ENCODE measurements around the gene OR10V1. TPM values are rescaled to one million over a fixed set of nuclear protein-coding genes. Genes with fewer than 3 reads are reported as not detected.
"Not testable (repeated sequence)": the region's sequence is repeated elsewhere in the genome, so short reads cannot be mapped to it uniquely, and the experiment has no call there.

OR10V1 gene
- total RNA-seq, 2 donors from 2014 or later: not detected

GRCh38 chr11:59724066-59724465 is 10.4 kb upstream of the OR10V1 start:
- intact Hi-C loops (cut with DNase I): no loop called here
- ATAC-seq (no peak), DNase-seq (no peak)

GRCh38 chr11:59719556-59719955 is 5.9 kb upstream of the OR10V1 start:
- DNase-seq (no peak), ATAC-seq (no peak)
- intact Hi-C loops (cut with DNase I): no loop called here

DNA sequence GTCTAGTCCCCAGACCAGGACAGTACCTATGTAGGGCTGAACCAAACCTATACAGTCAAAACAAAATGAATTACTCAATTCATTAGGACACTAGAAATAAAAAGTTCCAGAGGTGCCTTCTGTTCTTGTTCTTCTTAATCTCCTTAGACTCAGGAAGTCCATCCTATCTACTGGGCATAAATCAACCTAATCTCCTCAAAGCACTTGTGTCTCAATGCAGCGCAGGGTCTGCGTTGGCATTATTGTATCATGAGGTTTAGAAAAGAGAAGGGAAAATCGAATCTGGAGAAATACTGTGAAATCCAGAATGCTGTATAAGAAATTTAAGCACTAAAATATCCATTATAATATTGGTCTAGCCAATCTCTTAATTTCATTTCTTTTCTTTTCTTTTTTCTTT is 2.4 kb upstream of the OR10V1 start:
- ATAC-seq (no peak), DNase-seq (no peak)
- intact Hi-C loops (cut with DNase I): no loop called here

- DNase-seq (no peak), ATAC-seq (no peak)
- intact Hi-C loops (cut with DNase I): no loop called here
These were observed 3.4 kb downstream of the OR10V1 start for GRCh38 chr11:59710136-59710847.

- ATAC-seq (no peak), DNase-seq (no peak)
- intact Hi-C loops (cut with DNase I): no loop called here
These were observed 5.1 kb downstream of the OR10V1 start for GRCh38 chr11:59708537-59708936.

GRCh38 chr11:59707371-59707770 is 6.3 kb downstream of the OR10V1 start:
- ATAC-seq (no peak), DNase-seq (no peak)
- intact Hi-C loops (cut with DNase I): no loop called here

DNA sequence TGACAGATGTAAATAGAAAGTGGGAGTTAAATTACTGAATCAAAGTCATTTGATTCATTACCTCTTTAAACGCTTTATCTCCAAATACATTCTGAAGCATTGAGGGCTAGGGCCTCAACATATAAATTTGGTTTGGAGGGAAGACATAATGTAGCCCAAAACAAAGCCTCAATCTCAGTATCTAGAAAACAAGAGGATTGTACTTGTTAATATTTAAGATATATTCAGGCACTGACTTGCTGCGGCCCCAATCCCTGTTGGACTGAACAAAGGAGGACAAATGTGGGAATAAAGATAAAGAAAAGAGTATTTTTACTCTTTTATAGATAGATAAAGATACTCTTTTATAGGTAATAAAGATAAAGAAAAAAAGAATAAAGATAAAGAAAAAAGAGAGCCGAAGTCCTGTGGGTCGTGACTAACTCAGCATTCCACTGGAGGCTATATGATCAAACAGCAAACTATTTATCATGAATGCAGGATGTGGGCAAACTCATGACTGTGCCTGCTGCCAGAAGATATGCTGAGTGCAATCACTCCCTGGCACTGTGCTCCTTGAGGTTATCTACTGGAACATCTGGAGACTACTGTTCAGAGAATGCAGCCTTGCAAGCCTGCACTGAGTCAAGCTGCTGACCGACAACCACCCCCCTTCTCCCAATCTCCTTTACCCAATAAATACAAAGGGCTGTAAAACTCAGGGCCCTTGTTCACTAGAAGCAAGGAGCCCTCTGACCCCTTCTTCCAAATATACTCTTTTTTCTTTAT is 6.9 kb downstream of the OR10V1 start:
- no peak for ATAC-seq
- DNase-seq: no peak
- intact Hi-C loops (cut with DNase I): no loop called here

DNA sequence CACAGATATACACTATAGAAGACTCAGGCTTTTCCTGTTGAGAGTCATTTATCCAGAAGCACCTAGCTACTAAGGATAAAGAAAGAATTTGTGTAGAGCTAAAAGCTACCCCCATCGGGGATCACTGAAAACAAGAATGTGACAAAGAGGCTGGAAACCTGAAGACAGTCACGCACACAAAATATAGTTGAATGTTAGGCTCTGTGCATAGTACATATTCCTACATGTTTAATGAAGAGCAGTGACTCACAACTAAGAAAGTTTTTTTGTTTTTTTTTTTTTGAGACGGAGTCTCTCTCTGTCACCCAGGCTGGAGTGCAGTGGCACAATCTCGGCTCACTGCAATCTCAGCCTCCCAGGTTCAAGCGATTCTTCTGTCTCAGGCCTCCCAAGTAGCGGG is 8.4 kb downstream of the OR10V1 start:
- DNase-seq (no peak), ATAC-seq (no peak)
- intact Hi-C loops (cut with DNase I): no loop called here

- DNase-seq; ATAC-seq; intact Hi-C loops (cut with DNase I): not testable (repeated sequence)
These were observed 10.1 kb downstream of the OR10V1 start for GRCh38 chr11:59703515-59703914.

DNA sequence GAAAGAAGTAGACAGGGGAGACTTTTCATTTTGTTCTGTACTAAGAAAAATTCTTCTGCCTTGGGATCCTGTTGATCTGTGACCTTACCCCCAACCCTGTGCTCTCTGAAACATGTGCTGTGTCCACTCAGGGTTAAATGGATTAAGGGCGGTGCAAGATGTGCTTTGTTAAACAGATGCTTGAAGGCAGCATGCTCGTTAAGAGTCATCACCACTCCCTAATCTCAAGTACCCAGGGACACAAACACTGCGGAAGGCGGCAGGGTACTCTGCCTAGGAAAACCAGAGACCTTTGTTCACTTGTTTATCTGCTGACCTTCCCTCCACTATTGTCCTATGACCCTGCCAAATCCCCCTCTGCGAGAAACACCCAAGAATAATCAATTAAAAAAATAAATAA is 13.5 kb downstream of the OR10V1 start:
- DNase-seq; intact Hi-C loops (cut with DNase I); ATAC-seq: not testable (repeated sequence)

GRCh38 chr11:59698506-59698905 is 15.1 kb downstream of the OR10V1 start:
- ATAC-seq: no peak
- no peak for DNase-seq
- intact Hi-C loops (cut with DNase I): no loop called here

DNA sequence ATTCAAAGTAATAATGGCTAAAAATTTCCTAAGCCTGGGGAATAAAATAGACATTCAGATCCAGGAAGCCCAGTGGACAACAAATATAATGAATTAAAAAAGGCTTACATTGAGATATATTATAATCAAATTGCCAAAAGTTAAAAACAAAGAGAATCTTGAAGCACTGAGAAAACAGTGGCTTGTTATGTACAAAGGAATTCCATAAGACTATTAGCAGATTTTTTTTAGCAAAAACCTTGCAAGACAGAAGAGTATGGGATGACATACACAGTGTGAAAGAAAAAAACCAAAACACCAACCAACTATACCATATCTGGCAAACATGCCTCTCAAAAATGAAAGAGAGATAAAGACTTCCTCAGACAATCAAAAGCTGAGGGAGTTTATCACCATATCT is 20.7 kb downstream of the OR10V1 start:
- DNase-seq (no peak), ATAC-seq (no peak)
- intact Hi-C loops (cut with DNase I): no loop called here

- DNase-seq (no peak), ATAC-seq (no peak)
- intact Hi-C loops (cut with DNase I): no loop called here
These were observed 22.5 kb downstream of the OR10V1 start for GRCh38 chr11:59691156-59691555.

- intact Hi-C loops (cut with DNase I): no loop called here
- ATAC-seq (no peak), DNase-seq (no peak)
These were observed 24.6 kb downstream of the OR10V1 start for GRCh38 chr11:59689015-59689414.

DNA sequence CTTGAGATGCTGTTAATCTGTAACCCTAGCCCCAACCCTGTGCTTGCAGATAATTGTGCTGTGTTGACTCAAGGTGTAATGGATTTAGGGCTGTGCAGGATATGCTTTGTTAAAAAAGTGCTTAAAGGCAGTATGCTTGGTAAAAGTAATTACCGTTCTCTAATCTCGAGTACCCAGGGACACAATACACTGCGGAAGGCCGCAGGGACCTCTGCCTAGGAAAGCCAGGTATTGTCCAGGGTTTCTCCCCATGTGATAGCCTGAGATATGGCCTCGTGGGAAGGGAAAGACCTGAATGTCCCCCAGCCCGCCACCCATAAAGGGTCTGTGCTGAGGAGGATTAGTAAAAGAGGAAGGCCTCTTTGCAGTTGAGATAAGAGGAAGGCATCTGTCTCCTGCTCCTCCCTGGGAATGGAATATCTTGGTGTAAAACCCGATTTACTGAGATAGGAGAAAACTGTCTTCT is 32.4 kb downstream of the OR10V1 start:
- not testable (repeated sequence) for DNase-seq, ATAC-seq
- intact Hi-C loops (cut with DNase I): loop anchor here in 1 of 2 donors (5.0 kb wide), 1 partner anchor 144 kb away; no protein-coding TSS in a partner anchor

DNA sequence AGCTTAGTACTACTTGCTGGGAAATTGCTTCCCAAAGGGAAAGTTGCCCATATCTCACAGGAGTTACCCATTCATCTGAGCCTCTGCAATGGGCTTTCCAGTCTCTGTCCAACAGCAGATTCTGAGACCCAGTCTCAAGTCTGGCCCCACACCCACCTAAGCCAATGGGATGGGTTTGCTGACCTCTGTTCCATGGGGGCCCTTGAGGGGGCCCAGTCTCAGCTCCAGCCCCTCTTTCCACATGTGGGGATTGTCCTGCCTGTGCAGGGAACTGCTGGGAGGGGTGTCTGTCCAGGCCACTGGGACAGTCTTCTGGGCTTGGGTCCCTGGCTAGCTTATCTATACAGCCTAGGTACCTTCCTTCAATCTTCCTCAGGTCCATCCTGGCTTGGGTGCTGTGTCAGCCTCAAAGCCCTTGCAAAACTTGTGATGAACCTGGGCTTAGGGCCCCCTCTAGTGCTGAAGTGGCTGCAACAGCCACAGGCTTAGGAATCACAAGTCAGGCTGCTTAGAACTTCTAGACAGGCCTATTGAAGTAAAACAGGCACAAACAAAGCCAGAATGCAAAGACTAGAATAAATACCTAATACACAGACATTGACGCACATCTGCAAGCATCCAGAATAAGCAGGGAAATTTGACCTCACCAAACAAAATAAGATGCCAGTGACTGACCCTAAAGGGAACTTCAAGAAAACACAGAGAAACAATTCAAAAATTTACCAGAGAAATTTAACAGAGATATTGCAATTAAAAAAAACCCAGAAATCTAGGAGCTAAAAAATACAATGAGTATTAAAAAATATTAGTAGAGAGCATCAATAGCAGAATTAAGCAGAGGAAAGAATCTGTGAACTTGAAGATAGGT is 33.1 kb downstream of the OR10V1 start:
- intact Hi-C loops (cut with DNase I): loop anchor here in 1 of 2 donors (5.0 kb wide), 1 partner anchor 143 kb away; no protein-coding TSS in a partner anchor

DNA sequence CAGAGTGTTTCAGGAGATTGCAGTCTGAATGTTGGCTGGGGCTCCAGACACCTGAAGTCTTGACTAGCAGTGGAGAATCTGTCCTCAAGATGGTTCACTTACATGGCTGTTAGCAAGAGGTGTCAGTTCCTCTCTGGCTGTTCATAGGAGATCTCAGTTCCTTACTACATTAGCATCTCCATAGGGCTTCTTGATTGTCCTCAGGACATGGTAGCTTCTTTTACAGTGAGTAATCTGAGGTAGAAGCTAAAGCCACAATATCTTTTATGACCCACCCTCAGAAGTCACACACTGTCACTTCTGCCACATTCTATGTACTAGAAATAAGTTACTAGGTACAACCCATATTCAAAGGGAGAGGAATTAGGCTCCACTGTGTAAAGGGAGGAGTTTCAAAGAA is 34.3 kb downstream of the OR10V1 start:
- no peak for ATAC-seq
- no peak for DNase-seq
- intact Hi-C loops (cut with DNase I): loop anchor here (5.0 to 10.0 kb wide), 3 partner anchors 125 to 505 kb away; partner anchors contain the start of gene DTX4 (in 1 of the 2)

More for the DNA sequence above, 33.1 kb downstream of the OR10V1 start:
- ATAC-seq (peak; percentile 91 to 92), DNase-seq (peak; percentile 50)

- intact Hi-C loops (cut with DNase I): loop anchor here (5.0 to 10.0 kb wide), 3 partner anchors 126 to 504 kb away; partner anchors contain the start of gene DTX4 (in 1 of the 2)
- ATAC-seq (no peak), DNase-seq (no peak)
These were observed 34.9 kb downstream of the OR10V1 start for GRCh38 chr11:59678813-59679165.

DNA sequence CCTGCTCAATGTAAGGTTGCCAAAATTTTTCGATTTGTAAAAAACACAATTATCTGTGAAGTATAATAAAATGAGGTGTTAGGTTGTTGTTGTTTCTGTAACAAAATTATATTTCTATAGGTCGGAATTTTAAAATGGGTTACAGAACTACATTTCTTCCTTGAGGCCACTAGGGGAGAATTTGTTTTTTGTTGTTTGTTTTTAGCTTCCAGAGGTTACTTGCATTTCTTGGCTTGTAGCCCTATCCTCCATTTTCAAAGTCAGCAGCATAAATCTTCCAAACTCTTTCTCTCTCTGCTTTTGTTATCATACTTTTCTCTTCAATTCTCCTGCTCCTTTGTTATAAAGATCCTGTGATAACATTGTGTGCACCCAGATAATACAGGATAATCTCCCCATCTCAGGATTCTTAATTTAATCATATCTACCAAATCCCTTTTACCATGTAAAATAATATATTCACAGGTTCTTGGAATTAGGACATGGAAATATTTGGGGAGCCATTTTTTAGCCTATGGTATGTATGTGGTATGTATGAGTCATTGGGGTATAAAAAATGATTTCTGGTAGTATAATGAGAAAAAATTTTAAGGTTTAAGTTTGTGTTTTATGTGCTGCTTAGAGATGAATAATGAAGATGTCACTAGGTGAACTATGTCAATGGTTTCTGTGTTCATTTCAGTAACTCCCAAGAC is 35.4 kb downstream of the OR10V1 start:
- ATAC-seq: no peak
- DNase-seq: no peak
- intact Hi-C loops (cut with DNase I): loop anchor here (5.0 to 10.0 kb wide), 3 partner anchors 127 to 503 kb away; partner anchors contain the start of gene DTX4 (in 1 of the 2)
